GM18507 (cell line): Measurements from ENCODE around the gene NUDT3.
"Not testable (repeated sequence)": the region's sequence is repeated elsewhere in the genome, so short reads cannot be mapped to it uniquely, and the experiment has no call there.

Experiments used
- DNase-seq: peaks from one replicate; pipeline ENCODE4 v3.0.0; 2011; ENCODE audit warnings: low read depth; ENCODE audit not compliant: insufficient read length; ENCODE audit errors: extremely low spot score
- FAIRE-seq: peaks from 2 replicates; lab custom pipeline; 2011; peaks lifted over from hg19 to GRCh38; lab: Jason Lieb, UNC

NUDT3 gene

GRCh38 chr6:34246249-34246562 is 146.3 kb downstream of the NUDT3 start:
- no peak for DNase-seq
- FAIRE-seq: no peak

GRCh38 chr6:34245761-34246140 is 146.7 kb downstream of the NUDT3 start:
- DNase-seq, FAIRE-seq: not testable (repeated sequence)

GRCh38 chr6:34245032-34245760 is 147.3 kb downstream of the NUDT3 start:
- not testable (repeated sequence) for DNase-seq, FAIRE-seq

- FAIRE-seq (no peak), DNase-seq (no peak)
Measured at GRCh38 chr6:34243901-34244884, 148.3 kb downstream of the NUDT3 start.

GRCh38 chr6:34243131-34243771 is 149.2 kb downstream of the NUDT3 start:
- DNase-seq (no peak), FAIRE-seq (no peak)

- FAIRE-seq (no peak), DNase-seq (no peak)
Measured at GRCh38 chr6:34242252-34243130, 150.0 kb downstream of the NUDT3 start.

GRCh38 chr6:34241351-34242215 is 150.9 kb downstream of the NUDT3 start:
- FAIRE-seq (no peak), DNase-seq (no peak)

GRCh38 chr6:34240329-34241248 is 151.9 kb downstream of the NUDT3 start:
- FAIRE-seq (no peak), DNase-seq (no peak)

- DNase-seq (no peak), FAIRE-seq (no peak)
Measured at GRCh38 chr6:34239893-34240292, 152.6 kb downstream of the NUDT3 start.

- FAIRE-seq: no peak
- no peak for DNase-seq
Measured at GRCh38 chr6:34239500-34239825, 153.0 kb downstream of the NUDT3 start.

- DNase-seq: no peak
- peak; percentile 15 for FAIRE-seq
Measured at GRCh38 chr6:34238585-34239499, 153.6 kb downstream of the NUDT3 start.

GRCh38 chr6:34237722-34238584 is 154.5 kb downstream of the NUDT3 start:
- no peak for DNase-seq
- no peak for FAIRE-seq

GRCh38 chr6:34237316-34237721 is 155.2 kb downstream of the NUDT3 start:
- no peak for DNase-seq
- no peak for FAIRE-seq

- peak; percentile 74 for FAIRE-seq
- peak; percentile 93 for DNase-seq
Measured at GRCh38 chr6:34236443-34237315, 155.8 kb downstream of the NUDT3 start, which contains the start of gene HMGA1. Gene HMGA1, plus strand, starts transcription at chr6:34236873. Its CDS starts 3,908 bp downstream, at chr6:34240781.

- FAIRE-seq: peak; percentile 78
- DNase-seq: no peak
Measured at GRCh38 chr6:34236131-34236442, 156.4 kb downstream of the NUDT3 start.
